ENCODE measurements around the gene HNRNPA1. TPM values are rescaled to one million over a fixed set of nuclear protein-coding genes. Genes with fewer than 3 reads are reported as not detected.

Gene HNRNPA1
- total and polyA plus RNA-seq, 2 donors (not counting 3 experiments of a cell fraction or from before 2014, with no cell fraction given), result 566 to 1,470 TPM

GRCh38 chr12:54240971-54241588, 39.4 kb upstream of the HNRNPA1 start:
- dilution Hi-C loops (cut with MboI; ENCODE audit: extremely low pct_ligation_motif_present, low sequenced_read_pairs), result no loop called here

GRCh38 chr12:54246011-54246641, 34.4 kb upstream of the HNRNPA1 start:
- Histone ChIP-seq H4K20me1 (replicated peaks; ENCODE audit: control insufficient read depth, extremely low read depth, insufficient read depth, low read length) (no peaks in the 10 kb centered on the region), H3K79me2 (ENCODE audit: control insufficient read depth, insufficient read depth, low read length) (no peaks in the 10 kb centered on the region), H3K36me3 (ENCODE audit: control insufficient read depth in 2 of 2, extremely low read depth in 1 of 2, insufficient read depth in 2 of 2, low read length in 2 of 2) (peaks cover 4 to 6% of the 10 kb centered on the region in 2 experiments), H3K4me1 (ENCODE audit: control insufficient read depth, extremely low read depth, insufficient read depth, low read length) (no peaks in the 10 kb centered on the region), H2AFZ (ENCODE audit: low read depth, low read length) (no peak overlapping the region), H3K4me3 (replicated peaks in 1 of 3; ENCODE audit: insufficient read depth in 1 of 3, low read depth in 1 of 3, low read length in 3 of 3) (no peak overlapping the region), H3K9ac (replicated peaks; ENCODE audit: extremely low read depth, insufficient read depth, low read length) (no peak overlapping the region), H3K4me2 (ENCODE audit: insufficient read depth, low read length) (no peak overlapping the region), H3K9me1 (replicated peaks; ENCODE audit: control insufficient read depth, extremely low read depth, insufficient read depth, low read length) (no peaks in the 10 kb centered on the region), H3K27ac (ENCODE audit: insufficient read depth, low read depth, low read length) (no peak overlapping the region), H3K9me3 (replicated peaks; ENCODE audit: control insufficient read depth, insufficient read depth, low read length) (no peaks in the 10 kb centered on the region), H3K27me3 (ENCODE audit: control insufficient read depth in 2 of 2, insufficient read depth in 2 of 2, low read length in 2 of 2) (no peaks in the 10 kb centered on the region)
- intact Hi-C loops (cut with micrococcal nuclease) (no loop called here), dilution Hi-C loops (cut with MboI; ENCODE audit: extremely low pct_ligation_motif_present, low sequenced_read_pairs) (no loop called here)
- FAIRE-seq (no peak), DNase-seq (ENCODE audit: low read depth, low spot score) (no peak)
- ChIA-PET POLR2A (no interaction called here), CTCF (no interaction called here)
- TF ChIP-seq JUN (IDR thresholded peaks at IDR 0.05; ENCODE audit: borderline replicate concordance, insufficient read depth, insufficient read length, low read depth), result no peak
- no peak for TF ChIP-seq FOS (IDR thresholded peaks at IDR 0.05; ENCODE audit: borderline replicate concordance, insufficient read depth, low read length)
- no TSS peak for BruUV-seq (replicated peaks)

More at GRCh38 chr12:54240971-54241588, 39.4 kb upstream of the HNRNPA1 start:
- H3K4me3 ChIP-seq (replicated peaks in 1 of 3; ENCODE audit: insufficient read depth in 1 of 3, low read depth in 1 of 3, low read length in 3 of 3), result no peak overlapping the region
- peaks cover 4 to 8% of the 10 kb centered on the region in 2 experiments for H3K36me3 ChIP-seq (ENCODE audit: control insufficient read depth in 2 of 2, extremely low read depth in 1 of 2, insufficient read depth in 2 of 2, low read length in 2 of 2)
- DNase-seq (ENCODE audit: low read depth, low spot score), result no peak
- no TSS peak for BruUV-seq (replicated peaks)
- no peaks in the 10 kb centered on the region for H3K79me2 ChIP-seq (ENCODE audit: control insufficient read depth, insufficient read depth, low read length)
- no peaks in the 10 kb centered on the region for H3K4me1 ChIP-seq (ENCODE audit: control insufficient read depth, extremely low read depth, insufficient read depth, low read length)
- ChIA-PET CTCF (interaction anchor here (1.1 to 3.7 kb wide), 6 partner anchors 11 to 95 kb away, joined by 3 to 28 read pairs (median 5); no protein-coding TSS in a partner anchor), POLR2A (no interaction called here)
- H3K27ac ChIP-seq (ENCODE audit: insufficient read depth, low read depth, low read length), result no peak overlapping the region
- H3K27me3 ChIP-seq (ENCODE audit: control insufficient read depth in 2 of 2, insufficient read depth in 2 of 2, low read length in 2 of 2), result no peaks in the 10 kb centered on the region
- FAIRE-seq, result no peak
- H4K20me1 ChIP-seq (replicated peaks; ENCODE audit: control insufficient read depth, extremely low read depth, insufficient read depth, low read length), result no peaks in the 10 kb centered on the region
- no peak overlapping the region for H3K9ac ChIP-seq (replicated peaks; ENCODE audit: extremely low read depth, insufficient read depth, low read length)
- intact Hi-C loops (cut with micrococcal nuclease), result no loop called here
- H3K9me1 ChIP-seq (replicated peaks; ENCODE audit: control insufficient read depth, extremely low read depth, insufficient read depth, low read length), result no peaks in the 10 kb centered on the region
- H3K4me2 ChIP-seq (ENCODE audit: insufficient read depth, low read length), result no peak overlapping the region
- no peak for TF ChIP-seq EZH2 (IDR thresholded peaks at IDR 0.05; ENCODE audit: borderline replicate concordance, low read depth, low read length, severe bottlenecking)
- TF ChIP-seq MAX (IDR thresholded peaks at IDR 0.05; ENCODE audit: insufficient read depth, insufficient read length), result no peak
- TF ChIP-seq FOS (IDR thresholded peaks at IDR 0.05; ENCODE audit: borderline replicate concordance, insufficient read depth, low read length), result no peak
- no peak for TF ChIP-seq POLR2A (IDR thresholded peaks at IDR 0.05; ENCODE audit: low read depth, low read length)
- H3K9me3 ChIP-seq (replicated peaks; ENCODE audit: control insufficient read depth, insufficient read depth, low read length), result no peaks in the 10 kb centered on the region
- H2AFZ ChIP-seq (ENCODE audit: low read depth, low read length), result no peak overlapping the region
